GM18517 (cell line): ENCODE results near the gene ELANE.
"Not testable (repeated sequence)": the region's sequence is repeated elsewhere in the genome, so short reads cannot be mapped to it uniquely, and the experiment has no call there.

Experiments used
- ATAC-seq: cut with Tn5 transposase; IDR thresholded peaks from one replicate; pipeline ENCODE4 v1.9.1; 2021; ENCODE audit warnings: mild to moderate bottlenecking, moderate library complexity; ENCODE audit not compliant: unreplicated experiment

ELANE gene

GRCh38 chr19:875265-875879 is 23.3 kb downstream of the ELANE start:
- ATAC-seq, result no peak

- no peak for ATAC-seq
These were observed 24.0 kb downstream of the ELANE start for GRCh38 chr19:876089-876488.

- ATAC-seq, result no peak
These were observed 24.7 kb downstream of the ELANE start for GRCh38 chr19:876780-877314.

GRCh38 chr19:877992-878660 is 26.0 kb downstream of the ELANE start:
- ATAC-seq, result not testable (repeated sequence)

- ATAC-seq, result not testable (repeated sequence)
These were observed 26.9 kb downstream of the ELANE start for GRCh38 chr19:878751-879561.

- no peak for ATAC-seq
These were observed 27.8 kb downstream of the ELANE start for GRCh38 chr19:879711-880438.

- ATAC-seq, result no peak
These were observed 29.4 kb downstream of the ELANE start for GRCh38 chr19:881385-882071.

GRCh38 chr19:882871-883497 is 30.9 kb downstream of the ELANE start:
- no peak for ATAC-seq

GRCh38 chr19:883661-884211 is 31.6 kb downstream of the ELANE start:
- no peak for ATAC-seq

- ATAC-seq, result no peak
These were observed 32.5 kb downstream of the ELANE start for GRCh38 chr19:884420-885211.

- ATAC-seq, result no peak
These were observed 33.6 kb downstream of the ELANE start for GRCh38 chr19:885536-886224.

GRCh38 chr19:887072-887471 is 35.0 kb downstream of the ELANE start:
- ATAC-seq, result no peak

- ATAC-seq, result no peak
These were observed 35.5 kb downstream of the ELANE start for GRCh38 chr19:887599-887998.

GRCh38 chr19:888581-889385 is 36.7 kb downstream of the ELANE start:
- no peak for ATAC-seq

- ATAC-seq, result no peak
These were observed 37.7 kb downstream of the ELANE start for GRCh38 chr19:889662-890295.

- no peak for ATAC-seq
These were observed 38.7 kb downstream of the ELANE start for GRCh38 chr19:890831-891230.
